Measurements from ENCODE around the gene INPP5D.
A peak's percentile ranks its signal among the peaks of the same experiment; 100 is the strongest.

The INPP5D gene

DNA sequence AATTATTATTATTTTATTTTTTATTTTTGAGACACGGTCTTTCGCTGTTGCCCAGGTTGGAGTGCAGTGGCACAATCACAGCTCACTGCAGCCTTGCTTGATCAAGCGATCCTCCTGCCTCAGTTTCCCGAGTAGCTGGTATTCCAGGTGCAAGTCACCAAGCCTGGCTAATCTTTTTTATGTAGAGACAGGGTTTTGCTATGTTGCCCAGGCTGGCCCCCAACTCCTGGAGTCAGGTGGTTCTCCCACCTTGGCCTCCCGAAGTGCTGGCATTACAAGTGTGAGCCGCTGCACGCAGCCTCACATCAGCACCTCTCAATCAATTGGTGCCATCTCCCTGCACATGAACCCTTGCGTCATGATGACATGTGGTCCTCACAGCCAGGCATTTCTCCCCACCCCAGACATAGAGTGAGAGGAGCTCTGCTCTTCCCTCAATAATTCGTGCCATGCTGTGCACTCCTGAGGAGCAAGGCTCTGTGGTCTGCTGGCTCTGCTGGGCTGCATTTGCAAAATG, 5.9 kb downstream of the INPP5D start:
- peak in 1 of 10 donors; percentile 46 for DNase-seq
- intact Hi-C loops (cut with DNase I): no loop called here

- intact Hi-C loops (cut with DNase I): no loop called here
Measured at GRCh38 chr2:233068762-233069418, 8.7 kb downstream of the INPP5D start.

DNA sequence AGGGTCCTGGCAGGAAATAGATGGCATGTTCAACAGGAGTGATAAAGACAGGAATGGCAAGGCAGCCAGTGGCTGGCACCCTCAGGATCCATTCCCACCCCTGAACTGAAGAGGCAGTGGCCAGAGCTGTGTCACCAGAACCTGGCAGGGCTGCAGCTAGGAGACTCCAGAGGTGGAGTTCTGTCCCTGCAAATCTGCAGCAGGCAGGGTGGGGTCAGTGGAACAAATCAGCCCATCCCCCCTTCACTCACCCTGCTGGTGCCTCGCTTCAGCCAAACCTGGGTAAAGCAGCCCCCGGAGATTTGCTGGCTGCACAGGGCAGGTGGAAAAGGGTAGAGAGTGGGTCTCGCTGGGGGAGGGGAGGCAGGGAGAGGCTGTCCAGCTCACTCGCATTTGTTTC, 12.7 kb downstream of the INPP5D start:
- DNase-seq: no peak
- intact Hi-C loops (cut with DNase I): no loop called here

More at GRCh38 chr2:233068762-233069418, 8.7 kb downstream of the INPP5D start:
- no peak for DNase-seq

DNA sequence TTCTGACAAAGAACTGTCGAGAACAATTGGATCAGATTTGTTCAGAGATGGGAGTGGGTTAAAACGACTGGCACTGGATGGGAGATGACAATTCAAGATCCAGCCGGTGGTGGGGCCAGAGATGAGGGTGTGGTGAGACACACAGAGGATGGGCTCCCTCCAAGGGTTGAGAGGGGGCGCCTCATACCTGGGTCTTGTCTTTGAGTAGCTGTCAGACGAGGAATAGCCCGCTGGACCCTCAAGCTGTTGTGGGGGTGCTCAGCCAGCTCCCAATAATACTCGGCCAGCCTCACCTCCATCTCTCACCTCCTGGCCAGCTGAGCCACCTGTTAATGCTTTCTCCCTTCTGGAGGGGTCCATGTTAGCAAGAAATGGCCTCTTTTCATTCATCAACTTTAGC, 14.0 kb downstream of the INPP5D start:
- intact Hi-C loops (cut with DNase I): no loop called here
- DNase-seq: peak in 1 of 10 donors; percentile 70

DNA sequence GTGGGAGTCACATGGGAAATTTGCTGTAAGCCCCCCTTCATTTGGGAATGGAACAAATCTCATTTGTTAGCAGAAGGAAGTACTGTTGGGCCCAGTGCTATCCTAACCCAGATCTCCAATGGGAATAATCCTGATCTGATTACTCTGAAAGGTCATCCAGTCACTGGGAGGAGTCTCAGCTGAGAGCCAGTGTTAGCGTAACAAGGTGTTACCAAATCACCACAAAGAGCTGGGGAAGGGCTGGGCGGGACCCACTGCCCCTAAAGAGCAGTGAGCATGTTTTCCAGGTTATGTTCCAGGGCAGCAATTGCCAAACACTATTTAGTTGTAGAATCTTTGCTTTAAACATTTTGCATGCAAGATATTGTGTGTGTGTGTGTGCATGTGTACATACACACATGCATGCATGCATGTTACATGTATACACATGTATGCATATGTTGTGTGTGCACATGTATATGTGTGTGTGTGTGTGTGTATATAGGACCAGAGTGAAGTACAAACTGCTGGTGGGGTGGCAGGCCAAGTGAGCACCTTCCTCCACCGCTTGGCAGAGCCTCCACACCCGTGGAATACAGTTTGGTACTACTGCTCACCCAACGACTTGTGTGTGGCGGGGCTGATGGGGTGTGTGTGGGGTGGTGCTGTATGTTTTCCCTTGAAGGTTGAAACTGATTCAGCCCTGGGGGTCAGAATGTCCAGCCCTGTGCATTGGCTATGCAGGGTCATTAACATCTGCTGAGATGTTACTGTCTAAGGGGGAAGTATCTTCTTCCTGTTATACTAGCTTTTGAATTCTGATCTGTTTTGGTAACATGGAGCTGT, 15.2 kb downstream of the INPP5D start:
- intact Hi-C loops (cut with DNase I): no loop called here
- DNase-seq: peak in 2 of 10 donors; percentile 50 to 75

DNA sequence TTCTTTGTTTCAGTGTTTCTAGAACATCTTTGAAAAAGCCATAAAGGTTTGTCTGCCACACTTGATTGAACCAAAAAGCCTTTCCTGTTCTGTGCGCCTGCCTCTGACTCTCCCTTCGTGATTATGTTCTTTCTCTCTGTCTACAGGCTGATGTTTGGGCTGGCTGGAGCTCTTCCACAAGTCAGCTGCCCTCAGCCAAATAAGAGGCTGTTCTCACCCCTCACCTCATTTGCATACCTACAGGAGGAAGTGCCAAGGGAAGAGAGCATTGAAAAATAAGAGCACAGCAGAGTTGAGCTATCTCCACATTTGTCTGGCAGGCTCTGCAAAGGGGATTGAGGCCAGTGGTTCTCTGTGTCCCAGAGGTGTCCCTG, 15.8 kb downstream of the INPP5D start:
- DNase-seq: peak in 1 of 10 donors; percentile 17
- intact Hi-C loops (cut with DNase I): no loop called here

DNA sequence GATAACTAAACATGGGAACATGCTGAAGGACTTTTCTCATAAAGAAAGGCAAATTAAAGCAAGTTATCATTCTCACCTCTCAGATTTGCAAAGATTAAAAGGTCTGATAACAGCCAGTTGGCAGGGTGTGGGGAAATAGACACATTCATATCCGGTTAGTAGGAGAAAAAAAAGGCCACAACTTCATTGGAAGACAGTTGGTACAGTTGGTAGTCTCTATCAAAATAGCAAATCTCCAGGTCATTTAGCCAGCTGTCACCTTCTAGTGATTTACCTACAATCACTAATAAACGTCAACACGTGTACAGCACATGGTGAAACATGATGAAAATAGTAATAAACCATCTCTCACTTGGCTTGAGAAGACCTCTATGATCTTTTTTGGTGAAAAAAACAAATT, 16.6 kb downstream of the INPP5D start:
- intact Hi-C loops (cut with DNase I): no loop called here

GRCh38 chr2:233079473-233079877, 19.3 kb downstream of the INPP5D start:
- peak in 1 of 10 donors; percentile 43 for DNase-seq
- intact Hi-C loops (cut with DNase I): no loop called here

More for the DNA sequence above, 16.6 kb downstream of the INPP5D start:
- no peak for DNase-seq

- intact Hi-C loops (cut with DNase I): no loop called here
- peak in 1 of 10 donors; percentile 36 for DNase-seq
Measured at GRCh38 chr2:233079953-233080835, 20.1 kb downstream of the INPP5D start.

- intact Hi-C loops (cut with DNase I): no loop called here
- DNase-seq: peak in 1 of 10 donors; percentile 55
Measured at GRCh38 chr2:233080836-233081229, 20.7 kb downstream of the INPP5D start.

DNA sequence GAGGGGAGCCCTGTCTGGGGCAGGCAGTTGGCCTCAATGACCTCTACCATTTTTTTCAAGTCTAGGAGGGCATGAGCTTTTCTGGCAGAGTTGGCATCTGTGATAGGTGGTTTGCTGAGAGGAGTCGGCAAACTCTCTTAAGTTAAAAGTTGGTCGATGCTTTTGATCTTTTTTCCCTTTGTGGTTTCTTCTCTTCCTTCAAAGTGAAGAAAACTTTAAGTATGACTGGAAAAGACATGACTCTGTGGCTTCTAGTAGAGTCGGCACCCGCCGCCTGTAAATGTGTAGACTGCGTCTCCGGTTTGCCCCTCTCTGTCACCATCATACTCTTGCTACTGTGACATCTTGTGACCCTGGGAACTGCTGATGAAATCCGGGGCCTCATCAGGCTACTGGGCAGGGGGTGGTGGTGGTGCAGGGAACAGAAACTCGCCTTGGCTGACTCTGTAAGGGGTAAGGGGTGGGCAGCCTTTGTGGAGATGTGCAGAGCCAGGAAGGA, 21.1 kb downstream of the INPP5D start:
- intact Hi-C loops (cut with DNase I): no loop called here
- no peak for DNase-seq

DNA sequence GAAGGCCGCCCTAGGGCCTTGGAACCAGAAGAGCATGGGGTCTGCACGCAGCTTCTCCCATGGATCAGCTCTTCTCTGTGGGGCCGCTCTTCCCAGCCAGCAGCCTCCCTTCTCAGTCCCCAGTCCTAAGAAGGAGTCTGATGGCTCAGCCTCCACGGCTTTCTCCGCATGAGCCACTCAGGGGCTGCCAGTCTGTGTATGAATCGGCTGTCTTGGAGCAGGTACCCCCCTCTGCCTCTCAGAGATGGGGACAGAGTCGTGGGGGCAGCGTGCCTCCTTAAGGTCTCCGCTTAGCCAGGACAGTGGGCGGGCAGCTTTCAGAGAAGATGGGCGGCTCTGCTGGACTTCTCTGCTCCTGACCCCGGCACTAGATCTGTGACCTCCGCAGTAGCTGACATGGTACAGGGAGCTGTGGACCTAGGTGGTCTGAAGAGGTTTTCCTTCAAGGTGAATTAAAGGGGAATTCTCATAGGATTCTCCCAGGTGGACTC, 21.6 kb downstream of the INPP5D start:
- intact Hi-C loops (cut with DNase I): no loop called here
- peak in 1 of 10 donors; percentile 52 for DNase-seq

- DNase-seq: peak in 1 of 10 donors; percentile 34
- intact Hi-C loops (cut with DNase I): no loop called here
Measured at GRCh38 chr2:233082222-233082930, 22.2 kb downstream of the INPP5D start.

GRCh38 chr2:233082931-233083755, 23.0 kb downstream of the INPP5D start:
- intact Hi-C loops (cut with DNase I): no loop called here
- peak in 1 of 10 donors; percentile 38 for DNase-seq

DNA sequence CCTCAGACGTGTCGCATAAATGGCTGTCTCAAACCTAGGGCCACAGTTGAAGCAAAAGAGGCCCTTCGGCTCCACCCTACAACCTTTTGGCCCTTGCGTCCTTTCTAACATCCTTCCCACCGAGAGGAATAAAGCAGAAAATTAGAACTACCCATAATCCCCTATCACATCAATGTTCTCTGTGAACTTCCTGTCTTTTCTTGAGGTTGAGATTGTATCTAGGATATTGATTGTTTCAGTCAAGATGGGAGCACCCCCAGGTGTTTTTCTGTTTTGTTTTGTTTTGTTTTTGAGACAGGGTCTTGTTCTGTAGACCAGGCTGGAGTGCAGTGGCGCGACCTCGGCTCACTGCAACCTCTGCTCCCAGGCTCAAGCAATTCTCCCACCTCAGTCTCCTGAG, 23.6 kb downstream of the INPP5D start:
- intact Hi-C loops (cut with DNase I): no loop called here
- DNase-seq: peak in 1 of 10 donors; percentile 14

DNA sequence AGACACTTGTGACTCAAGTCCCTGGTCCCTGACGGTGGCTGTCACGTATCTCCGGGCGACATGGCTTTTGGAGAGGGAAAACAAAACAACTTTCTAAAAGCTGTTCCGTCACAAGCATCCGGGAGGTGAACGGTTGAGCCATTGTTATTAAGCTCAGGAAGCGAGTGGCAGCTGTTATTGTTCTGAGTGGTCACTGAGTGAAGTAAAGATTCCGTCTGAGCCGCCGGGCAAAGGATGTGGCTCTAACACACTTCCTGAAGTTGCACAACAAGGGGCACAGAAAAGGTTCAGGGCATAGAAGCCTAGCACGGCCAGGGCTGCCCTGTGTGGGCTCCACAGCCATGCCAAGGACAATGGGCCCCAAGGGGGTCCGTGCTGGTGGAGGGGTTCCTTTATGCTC, 24.3 kb downstream of the INPP5D start:
- intact Hi-C loops (cut with DNase I): no loop called here
- peak in 2 of 10 donors; percentile 38 to 84 for DNase-seq

GRCh38 chr2:233085037-233085838, 25.1 kb downstream of the INPP5D start:
- intact Hi-C loops (cut with DNase I): no loop called here
- DNase-seq: peak in 1 of 10 donors; percentile 42

- no peak for DNase-seq
- intact Hi-C loops (cut with DNase I): no loop called here
Measured at GRCh38 chr2:233085839-233086150, 25.7 kb downstream of the INPP5D start.

All from posterior cingulate gyrus (tissue), 11 donors.